RWPE1 (cell line): ENCODE results near the gene PCLO.
A peak's percentile ranks its signal among the peaks of the same experiment; 100 is the strongest.

ENCODE experiments used
- CTCF ChIA-PET: fragments of 350-600 bp; sonication (Branson Sonifier 250); formaldehyde crosslinking; extraction: SDS; loops from one replicate; lab custom pipeline; 2021; lab: Yijun Ruan, JAX
- POLR2A ChIA-PET: fragments of 400-600 bp; formaldehyde crosslinking; extraction: SDS; loops from one replicate; lab custom pipeline; 2020; ENCODE audit warnings: antibody characterized with exemption; ENCODE audit not compliant: low non-redundant PET; lab: Yijun Ruan, JAX
- DNase-seq: peaks from one replicate; pipeline ENCODE4 v3.0.0; 2012; ENCODE audit warnings: low spot score
- H3K27ac ChIP-seq: fragments of 450-650 bp; 2 replicates; pipeline ENCODE4 v1.5.1; 2017
- TF ChIP-seq, protein P1 (sequence below): fragments of 450-650 bp; conservative IDR thresholded peaks from 2 replicates; pipeline ENCODE4 v1.5.1; 2017; ENCODE audit warnings: low read depth, mild to moderate bottlenecking

The PCLO gene, protein sequence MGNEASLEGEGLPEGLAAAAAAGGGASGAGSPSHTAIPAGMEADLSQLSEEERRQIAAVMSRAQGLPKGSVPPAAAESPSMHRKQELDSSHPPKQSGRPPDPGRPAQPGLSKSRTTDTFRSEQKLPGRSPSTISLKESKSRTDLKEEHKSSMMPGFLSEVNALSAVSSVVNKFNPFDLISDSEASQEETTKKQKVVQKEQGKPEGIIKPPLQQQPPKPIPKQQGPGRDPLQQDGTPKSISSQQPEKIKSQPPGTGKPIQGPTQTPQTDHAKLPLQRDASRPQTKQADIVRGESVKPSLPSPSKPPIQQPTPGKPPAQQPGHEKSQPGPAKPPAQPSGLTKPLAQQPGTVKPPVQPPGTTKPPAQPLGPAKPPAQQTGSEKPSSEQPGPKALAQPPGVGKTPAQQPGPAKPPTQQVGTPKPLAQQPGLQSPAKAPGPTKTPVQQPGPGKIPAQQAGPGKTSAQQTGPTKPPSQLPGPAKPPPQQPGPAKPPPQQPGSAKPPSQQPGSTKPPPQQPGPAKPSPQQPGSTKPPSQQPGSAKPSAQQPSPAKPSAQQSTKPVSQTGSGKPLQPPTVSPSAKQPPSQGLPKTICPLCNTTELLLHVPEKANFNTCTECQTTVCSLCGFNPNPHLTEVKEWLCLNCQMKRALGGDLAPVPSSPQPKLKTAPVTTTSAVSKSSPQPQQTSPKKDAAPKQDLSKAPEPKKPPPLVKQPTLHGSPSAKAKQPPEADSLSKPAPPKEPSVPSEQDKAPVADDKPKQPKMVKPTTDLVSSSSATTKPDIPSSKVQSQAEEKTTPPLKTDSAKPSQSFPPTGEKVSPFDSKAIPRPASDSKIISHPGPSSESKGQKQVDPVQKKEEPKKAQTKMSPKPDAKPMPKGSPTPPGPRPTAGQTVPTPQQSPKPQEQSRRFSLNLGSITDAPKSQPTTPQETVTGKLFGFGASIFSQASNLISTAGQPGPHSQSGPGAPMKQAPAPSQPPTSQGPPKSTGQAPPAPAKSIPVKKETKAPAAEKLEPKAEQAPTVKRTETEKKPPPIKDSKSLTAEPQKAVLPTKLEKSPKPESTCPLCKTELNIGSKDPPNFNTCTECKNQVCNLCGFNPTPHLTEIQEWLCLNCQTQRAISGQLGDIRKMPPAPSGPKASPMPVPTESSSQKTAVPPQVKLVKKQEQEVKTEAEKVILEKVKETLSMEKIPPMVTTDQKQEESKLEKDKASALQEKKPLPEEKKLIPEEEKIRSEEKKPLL (N-terminal part only)

DNA sequence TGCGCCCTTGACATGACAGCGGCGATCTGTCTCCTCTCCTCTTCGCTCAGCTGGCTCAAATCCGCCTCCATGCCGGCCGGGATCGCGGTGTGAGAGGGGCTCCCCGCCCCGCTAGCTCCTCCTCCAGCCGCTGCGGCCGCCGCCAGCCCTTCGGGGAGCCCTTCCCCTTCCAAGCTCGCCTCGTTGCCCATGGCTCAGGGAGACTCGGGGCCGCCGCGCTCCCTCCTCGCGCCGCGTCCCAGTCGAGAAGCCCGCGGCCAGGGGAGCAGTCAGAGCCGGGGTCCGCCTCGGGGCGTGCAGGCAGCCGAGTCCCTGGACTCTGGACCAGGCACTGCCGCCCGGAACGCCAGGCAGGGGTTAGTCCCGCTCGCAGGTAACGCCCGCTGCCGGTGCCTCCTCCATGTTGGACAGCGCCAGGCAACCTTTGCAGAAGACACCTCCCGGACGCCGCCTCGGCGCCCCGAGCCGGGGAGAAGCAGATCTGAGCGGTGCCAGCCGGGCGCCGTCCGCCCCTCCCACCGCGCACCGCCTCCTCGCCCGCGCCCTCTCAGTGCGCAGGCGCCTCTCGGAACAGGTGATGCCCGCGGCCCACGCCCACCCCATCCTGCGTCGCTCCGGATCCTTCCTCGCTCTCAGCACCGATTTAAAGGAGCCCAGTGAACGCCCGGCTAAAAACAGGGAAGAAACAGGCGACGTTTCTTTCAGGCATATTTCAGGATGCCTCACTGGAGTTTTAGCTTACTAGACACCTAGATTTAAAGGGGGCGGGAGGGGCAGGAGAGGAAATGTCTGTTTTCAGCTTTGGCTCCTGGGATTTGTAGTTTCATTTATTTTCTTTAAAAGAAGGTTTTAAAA, at the start of gene PCLO:
Gene PCLO (minus strand): TSS at position 483 of the 855 bp plus-strand sequence. CDS start 292 bp downstream, at position 191.
- peak within 1 kb of the TSS; percentile 88 for H3K27ac ChIP-seq
- POLR2A ChIA-PET: no interaction called here
- CTCF ChIA-PET: interaction anchor here (0.7 to 0.9 kb wide), 2 partner anchors 28 to 29 kb away, joined by 3 to 4 read pairs; no protein-coding TSS in a partner anchor
- TF ChIP-seq, protein P1, sequence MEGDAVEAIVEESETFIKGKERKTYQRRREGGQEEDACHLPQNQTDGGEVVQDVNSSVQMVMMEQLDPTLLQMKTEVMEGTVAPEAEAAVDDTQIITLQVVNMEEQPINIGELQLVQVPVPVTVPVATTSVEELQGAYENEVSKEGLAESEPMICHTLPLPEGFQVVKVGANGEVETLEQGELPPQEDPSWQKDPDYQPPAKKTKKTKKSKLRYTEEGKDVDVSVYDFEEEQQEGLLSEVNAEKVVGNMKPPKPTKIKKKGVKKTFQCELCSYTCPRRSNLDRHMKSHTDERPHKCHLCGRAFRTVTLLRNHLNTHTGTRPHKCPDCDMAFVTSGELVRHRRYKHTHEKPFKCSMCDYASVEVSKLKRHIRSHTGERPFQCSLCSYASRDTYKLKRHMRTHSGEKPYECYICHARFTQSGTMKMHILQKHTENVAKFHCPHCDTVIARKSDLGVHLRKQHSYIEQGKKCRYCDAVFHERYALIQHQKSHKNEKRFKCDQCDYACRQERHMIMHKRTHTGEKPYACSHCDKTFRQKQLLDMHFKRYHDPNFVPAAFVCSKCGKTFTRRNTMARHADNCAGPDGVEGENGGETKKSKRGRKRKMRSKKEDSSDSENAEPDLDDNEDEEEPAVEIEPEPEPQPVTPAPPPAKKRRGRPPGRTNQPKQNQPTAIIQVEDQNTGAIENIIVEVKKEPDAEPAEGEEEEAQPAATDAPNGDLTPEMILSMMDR: no peak
- DNase-seq: peak; percentile 87

DNA sequence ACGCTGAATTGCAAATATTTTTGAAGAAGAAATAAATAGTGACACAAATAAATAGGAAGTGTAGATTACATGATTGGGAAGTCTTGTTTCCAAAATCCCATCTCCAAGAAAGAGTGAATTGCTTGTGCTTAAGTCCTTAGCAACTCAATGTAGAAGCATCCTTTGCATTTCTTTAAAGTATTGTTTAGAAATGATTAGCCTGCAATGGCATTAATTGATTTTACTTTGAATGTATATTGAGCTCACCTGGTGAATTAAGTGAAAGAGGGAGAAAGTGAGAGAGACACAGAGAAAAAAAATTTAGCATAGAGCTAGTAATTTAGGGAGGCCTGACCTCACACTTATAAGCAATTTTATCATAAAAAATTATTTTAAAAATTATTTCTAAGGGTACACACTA, 49.0 kb upstream of the PCLO start:
- no peak overlapping the region for H3K27ac ChIP-seq
- CTCF ChIA-PET: no interaction called here
- POLR2A ChIA-PET: no interaction called here
- TF ChIP-seq, protein P1: no peak
- no peak for DNase-seq

DNA sequence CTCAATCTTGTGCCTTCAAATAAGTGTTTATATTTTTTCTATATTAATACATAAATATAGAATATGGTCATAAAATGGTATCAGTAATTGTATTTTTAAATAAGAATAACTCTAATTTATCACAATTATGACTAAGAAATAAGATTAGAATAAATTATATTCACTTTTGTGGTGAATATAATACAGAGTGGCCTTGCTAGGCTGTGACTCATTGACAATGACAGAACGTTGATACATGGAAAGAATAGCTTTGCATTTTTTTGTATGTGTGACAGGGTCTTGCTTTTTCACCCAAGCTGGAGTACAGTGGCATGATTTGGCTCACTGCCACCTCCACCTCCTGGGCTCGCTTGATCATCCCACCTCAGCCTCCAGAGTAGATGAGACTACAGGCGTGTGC, 47.8 kb upstream of the PCLO start:
- ChIA-PET CTCF (interaction anchor here (0.6 kb wide), 1 partner anchor 10 kb away, joined by 3 read pairs; no protein-coding TSS in a partner anchor), POLR2A (no interaction called here)
- DNase-seq: no peak
- TF ChIP-seq, protein P1: no peak
- H3K27ac ChIP-seq: no peak overlapping the region

DNA sequence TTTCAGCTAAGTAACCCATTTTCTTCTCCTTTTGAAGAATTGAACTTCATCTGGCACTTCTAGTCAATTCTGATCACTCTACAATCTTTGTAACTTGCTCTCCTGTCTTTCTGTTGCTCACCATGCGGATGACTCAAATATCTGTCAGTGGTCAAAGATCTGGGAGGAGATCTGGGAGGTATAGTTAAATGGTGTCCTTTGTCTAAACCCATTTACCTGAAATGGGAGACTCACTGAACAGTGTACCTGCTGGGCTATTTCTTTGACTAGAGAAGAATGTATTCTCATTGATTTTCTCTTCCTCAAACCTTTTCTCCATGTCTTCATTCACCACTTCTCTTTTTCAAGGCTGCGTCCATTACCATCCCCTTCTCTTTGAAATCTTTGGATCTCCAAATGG, 42.0 kb upstream of the PCLO start:
- ChIA-PET POLR2A (no interaction called here), CTCF (no interaction called here)
- DNase-seq: no peak
- no peak overlapping the region for H3K27ac ChIP-seq
- TF ChIP-seq, protein P1: no peak

DNA sequence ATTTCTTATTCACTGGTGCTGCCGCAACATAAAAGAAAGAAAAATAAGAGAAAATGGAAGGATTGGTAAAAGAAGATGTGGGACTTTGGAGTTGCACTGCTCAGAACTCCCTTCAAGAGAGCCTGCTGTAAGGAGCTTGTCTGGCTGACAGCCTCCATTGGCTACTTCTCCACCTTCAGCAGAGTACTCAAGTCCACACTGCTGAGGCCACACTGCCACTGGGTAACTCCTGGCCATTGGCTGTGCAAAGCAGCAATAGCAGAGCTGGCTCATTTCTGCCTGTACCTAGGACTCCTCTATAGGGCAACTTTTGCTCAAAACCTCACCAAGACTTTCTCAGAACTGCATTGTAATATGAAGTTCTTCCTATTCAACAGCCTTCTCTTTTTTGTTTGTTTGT, 38.7 kb upstream of the PCLO start:
- CTCF ChIA-PET: no interaction called here
- DNase-seq: no peak
- TF ChIP-seq, protein P1: no peak
- POLR2A ChIA-PET: no interaction called here
- H3K27ac ChIP-seq: no peak overlapping the region
